OCI-LY1 (cell line): ENCODE results near the gene SSTR4.

Experiments used
- H2AFZ ChIP-seq: fragments of 200-600 bp; sonication (generic), shearing (Covaris generic); 2 replicates; pipeline ENCODE4 v1.6.0; 2014; ENCODE audit warnings: antibody characterized with exemption, mild to moderate bottlenecking, low read length
- H3F3A ChIP-seq: fragments of 200-600 bp; sonication (generic), shearing (Covaris generic); 2 replicates; pipeline ENCODE4 v1.6.0; 2014; ENCODE audit warnings: mild to moderate bottlenecking, antibody characterized with exemption, low read length, moderate library complexity; ENCODE audit not compliant: insufficient read depth
- H3K27ac ChIP-seq: fragments of 200-600 bp; sonication (generic); 2 replicates; pipeline ENCODE4 v1.5.1; 2014; ENCODE audit warnings: low read length, mixed run types, mild to moderate bottlenecking, low read depth; ENCODE audit not compliant: poor library complexity, severe bottlenecking
- H3K27me3 ChIP-seq: fragments of 200-600 bp; sonication (generic); 2 replicates; pipeline ENCODE4 v1.6.0; 2014; ENCODE audit warnings: antibody characterized with exemption, mild to moderate bottlenecking, low read length, moderate library complexity; ENCODE audit not compliant: insufficient read depth
- H3K36me3 ChIP-seq: fragments of 200-600 bp; sonication (generic); 2 replicates; pipeline ENCODE4 v1.6.1; 2014; ENCODE audit warnings: mild to moderate bottlenecking, antibody characterized with exemption, low read length, moderate library complexity, mixed read lengths; ENCODE audit not compliant: insufficient read depth
- H3K4me1 ChIP-seq: fragments of 200-600 bp; sonication (generic); 2 replicates; pipeline ENCODE4 v1.5.1; 2014; ENCODE audit warnings: mild to moderate bottlenecking, low read length, moderate library complexity; ENCODE audit not compliant: insufficient read depth, severe bottlenecking
- H3K4me2 ChIP-seq: fragments of 200-600 bp; sonication (generic), shearing (Covaris generic); 2 replicates; pipeline ENCODE4 v1.6.1; 2014; ENCODE audit warnings: low read length
- H3K4me3 ChIP-seq: fragments of 200-600 bp; sonication (generic); 2 replicates; pipeline ENCODE4 v1.5.1; 2014; ENCODE audit warnings: low read length, low read depth, mild to moderate bottlenecking, mixed read lengths; ENCODE audit not compliant: poor library complexity, severe bottlenecking
- H3K79me2 ChIP-seq: fragments of 200-600 bp; shearing (Covaris generic); 2 replicates; pipeline ENCODE4 v1.6.1; 2016; ENCODE audit warnings: mixed run types, low read length, mixed read lengths; ENCODE audit not compliant: insufficient read depth
- H3K9ac ChIP-seq: fragments of 200-600 bp; sonication (generic), shearing (Covaris generic); 2 replicates; pipeline ENCODE4 v1.6.1; 2014; ENCODE audit warnings: mild to moderate bottlenecking, low read length, mixed read lengths
- H3K9me2 ChIP-seq: fragments of 200-600 bp; sonication (generic), shearing (Covaris generic); 2 replicates; pipeline ENCODE4 v1.6.1; 2014; ENCODE audit warnings: low read depth, mild to moderate bottlenecking, low read length, mixed read lengths
- H3K9me3 ChIP-seq: fragments of 200-600 bp; shearing (Covaris generic); 2 replicates; pipeline ENCODE4 v1.6.1; 2014; ENCODE audit warnings: low read length, mixed read lengths
- H4K20me1 ChIP-seq: fragments of 200-600 bp; sonication (generic), shearing (Covaris generic); 2 replicates; pipeline ENCODE4 v1.6.0; 2016; ENCODE audit warnings: mild to moderate bottlenecking, low read length; ENCODE audit not compliant: insufficient read depth
- EZH2 ChIP-seq: fragments of 200-600 bp; sonication (generic), shearing (Covaris generic); IDR thresholded peaks from 2 replicates; pipeline ENCODE4 v1.8.0; 2017; ENCODE audit warnings: borderline replicate concordance, mixed run types, mild to moderate bottlenecking, antibody characterized with exemption, low read length, moderate library complexity, mixed read lengths
- TF ChIP-seq, protein P1 (sequence below): fragments of 200-600 bp; sonication (generic), shearing (Covaris generic); IDR thresholded peaks from 2 replicates; pipeline ENCODE4 v1.5.1; 2017; ENCODE audit warnings: mild to moderate bottlenecking, antibody characterized with exemption, low read length, moderate library complexity, mixed read lengths

Gene SSTR4

GRCh38 chr20:23082846-23083552 is 47.9 kb downstream of the SSTR4 start:
- no peaks in the 10 kb centered on the region for H3K79me2 ChIP-seq
- H3K27me3 ChIP-seq, result peaks cover 2% of the 10 kb centered on the region; the same call in 1 of the 2 replicates
- no peaks in the 10 kb centered on the region for H3K36me3 ChIP-seq
- no peak overlapping the region for H2AFZ ChIP-seq
- no peaks in the 10 kb centered on the region for H3K9me2 ChIP-seq
- H3K4me2 ChIP-seq, result no peak overlapping the region
- no peak overlapping the region for H3K27ac ChIP-seq
- no peaks in the 10 kb centered on the region for H3K4me1 ChIP-seq
- TF ChIP-seq EZH2, result no peak
- TF ChIP-seq, protein P1, sequence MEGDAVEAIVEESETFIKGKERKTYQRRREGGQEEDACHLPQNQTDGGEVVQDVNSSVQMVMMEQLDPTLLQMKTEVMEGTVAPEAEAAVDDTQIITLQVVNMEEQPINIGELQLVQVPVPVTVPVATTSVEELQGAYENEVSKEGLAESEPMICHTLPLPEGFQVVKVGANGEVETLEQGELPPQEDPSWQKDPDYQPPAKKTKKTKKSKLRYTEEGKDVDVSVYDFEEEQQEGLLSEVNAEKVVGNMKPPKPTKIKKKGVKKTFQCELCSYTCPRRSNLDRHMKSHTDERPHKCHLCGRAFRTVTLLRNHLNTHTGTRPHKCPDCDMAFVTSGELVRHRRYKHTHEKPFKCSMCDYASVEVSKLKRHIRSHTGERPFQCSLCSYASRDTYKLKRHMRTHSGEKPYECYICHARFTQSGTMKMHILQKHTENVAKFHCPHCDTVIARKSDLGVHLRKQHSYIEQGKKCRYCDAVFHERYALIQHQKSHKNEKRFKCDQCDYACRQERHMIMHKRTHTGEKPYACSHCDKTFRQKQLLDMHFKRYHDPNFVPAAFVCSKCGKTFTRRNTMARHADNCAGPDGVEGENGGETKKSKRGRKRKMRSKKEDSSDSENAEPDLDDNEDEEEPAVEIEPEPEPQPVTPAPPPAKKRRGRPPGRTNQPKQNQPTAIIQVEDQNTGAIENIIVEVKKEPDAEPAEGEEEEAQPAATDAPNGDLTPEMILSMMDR, result no peak
- H4K20me1 ChIP-seq, result no peaks in the 10 kb centered on the region
- H3K9me3 ChIP-seq, result no peaks in the 10 kb centered on the region
- no peak overlapping the region for H3K4me3 ChIP-seq
- no peaks in the 10 kb centered on the region for H3F3A ChIP-seq
- no peak overlapping the region for H3K9ac ChIP-seq

- no peaks in the 10 kb centered on the region for H3F3A ChIP-seq
- no peaks in the 10 kb centered on the region for H3K4me1 ChIP-seq
- no peaks in the 10 kb centered on the region for H4K20me1 ChIP-seq
- H3K9me2 ChIP-seq, result no peaks in the 10 kb centered on the region
- H2AFZ ChIP-seq, result no peak overlapping the region
- H3K4me2 ChIP-seq, result no peak overlapping the region
- no peaks in the 10 kb centered on the region for H3K36me3 ChIP-seq
- no peak overlapping the region for H3K27ac ChIP-seq
- H3K4me3 ChIP-seq, result no peak overlapping the region
- no peak for TF ChIP-seq EZH2
- TF ChIP-seq, protein P1, result no peak
- H3K9me3 ChIP-seq, result no peaks in the 10 kb centered on the region
- H3K9ac ChIP-seq, result no peak overlapping the region
- no peaks in the 10 kb centered on the region for H3K79me2 ChIP-seq
- peaks cover 3% of the 10 kb centered on the region; the same call in 1 of the 2 replicates for H3K27me3 ChIP-seq
These were observed 48.6 kb downstream of the SSTR4 start for GRCh38 chr20:23083553-23084220.

GRCh38 chr20:23084282-23084844 is 49.3 kb downstream of the SSTR4 start:
- Histone ChIP-seq H3K4me2 (no peak overlapping the region), H2AFZ (no peak overlapping the region), H3K9me2 (no peaks in the 10 kb centered on the region), H3K36me3 (no peaks in the 10 kb centered on the region), H3K4me3 (no peak overlapping the region), H3F3A (no peaks in the 10 kb centered on the region), H3K9me3 (no peaks in the 10 kb centered on the region), H3K9ac (no peak overlapping the region), H3K79me2 (no peaks in the 10 kb centered on the region), H3K27me3 (peaks cover 3% of the 10 kb centered on the region; the same call in 1 of the 2 replicates), H3K27ac (no peak overlapping the region), H3K4me1 (no peaks in the 10 kb centered on the region), H4K20me1 (no peaks in the 10 kb centered on the region)
- TF ChIP-seq EZH2, result no peak
- TF ChIP-seq, protein P1, result no peak
